HepG2 (cell line): Measurements from ENCODE around the gene TSSK6. TPM values are rescaled to one million over a fixed set of nuclear protein-coding genes. Genes with fewer than 3 reads are reported as not detected.

Experiments used
- E2F5 ChIP-seq: sonication (generic); formaldehyde crosslinking; conservative IDR thresholded peaks from 2 replicates; pipeline ENCODE4 v1.4.0; 2020; ENCODE audit warnings: missing genetic modification reagents
- FOSL1 ChIP-seq: sonication (generic); formaldehyde crosslinking; IDR thresholded peaks from 2 replicates; pipeline ENCODE4 v1.9.0; 2021; ENCODE audit warnings: missing genetic modification reagents, borderline replicate concordance
- KDM5A ChIP-seq: fragments of 200-600 bp; sonication (generic); IDR thresholded peaks from 2 replicates; pipeline ENCODE4 v1.7.0; 2018; ENCODE audit warnings: antibody characterized with exemption, mild to moderate bottlenecking, low read length, borderline replicate concordance
- NFIB ChIP-seq: sonication (generic); formaldehyde crosslinking; IDR thresholded peaks from 2 replicates; pipeline ENCODE4 v1.9.0; 2021; ENCODE audit warnings: missing genetic modification reagents, mild to moderate bottlenecking, borderline replicate concordance
- PCBP2 ChIP-seq: fragments of 200-400 bp; formaldehyde crosslinking; optimal IDR thresholded peaks from 2 replicates; pipeline ENCODE3; 2018; ENCODE audit warnings: low read length, low read depth; ENCODE audit not compliant: poor library complexity, severe bottlenecking
- RXRB ChIP-seq: IDR thresholded peaks from 2 replicates; pipeline ENCODE4 v1.6.1; 2016; ENCODE audit warnings: borderline replicate concordance, missing genetic modification reagents, missing compliant biosample characterization
- SOX5 ChIP-seq: IDR thresholded peaks from 2 replicates; pipeline ENCODE4 v1.6.1; 2016; ENCODE audit warnings: borderline replicate concordance
- TBP ChIP-seq: sonication (generic); formaldehyde crosslinking; IDR thresholded peaks from 2 replicates; pipeline ENCODE4 v1.5.0; 2020; ENCODE audit warnings: missing genetic modification reagents
- TFE3 ChIP-seq: IDR thresholded peaks from 2 replicates; pipeline ENCODE4 v1.6.1; 2016
- THRA ChIP-seq: sonication (generic); formaldehyde crosslinking; IDR thresholded peaks from 2 replicates; pipeline ENCODE4 v1.4.0; 2020; ENCODE audit warnings: missing genetic modification reagents, borderline replicate concordance
- ZBTB25 ChIP-seq: IDR thresholded peaks from 2 replicates; pipeline ENCODE4 v1.6.1; 2018; ENCODE audit warnings: missing genetic modification reagents
- ZNF12 ChIP-seq: sonication (generic); formaldehyde crosslinking; IDR thresholded peaks from 2 replicates; pipeline ENCODE4 v1.5.0; 2020; ENCODE audit warnings: missing genetic modification reagents
- ZNF124 ChIP-seq: sonication (generic); formaldehyde crosslinking; IDR thresholded peaks from 2 replicates; pipeline ENCODE4 v1.4.0; 2020; ENCODE audit warnings: missing genetic modification reagents
- ZNF263 ChIP-seq: sonication (generic); formaldehyde crosslinking; IDR thresholded peaks from 2 replicates; pipeline ENCODE4 v1.4.0; 2020; ENCODE audit warnings: missing genetic modification reagents
- ZNF333 ChIP-seq: sonication (generic); formaldehyde crosslinking; IDR thresholded peaks from 2 replicates; pipeline ENCODE4 v1.4.0; 2020; ENCODE audit warnings: mild to moderate bottlenecking, missing genetic modification reagents, borderline replicate concordance
- ZNF367 ChIP-seq: sonication (generic); formaldehyde crosslinking; IDR thresholded peaks from 2 replicates; pipeline ENCODE4 v1.4.0; 2020; ENCODE audit warnings: missing genetic modification reagents, borderline replicate concordance
- ZNF431 ChIP-seq: sonication (generic); formaldehyde crosslinking; IDR thresholded peaks from 2 replicates; pipeline ENCODE4 v1.9.0; 2022; ENCODE audit warnings: missing genetic modification reagents, low read depth, mild to moderate bottlenecking, borderline replicate concordance
- ZNF460 ChIP-seq: sonication (generic); formaldehyde crosslinking; IDR thresholded peaks from 2 replicates; pipeline ENCODE4 v1.5.1; 2020; ENCODE audit warnings: missing genetic modification reagents, mild to moderate bottlenecking, borderline replicate concordance
- ZNF562 ChIP-seq: sonication (generic); formaldehyde crosslinking; IDR thresholded peaks from 2 replicates; pipeline ENCODE4 v1.8.0; 2022; ENCODE audit warnings: missing genetic modification reagents, borderline replicate concordance
- ZNF784 ChIP-seq: sonication (generic); formaldehyde crosslinking; IDR thresholded peaks from 2 replicates; pipeline ENCODE4 v1.5.1; 2020; ENCODE audit warnings: missing genetic modification reagents, mild to moderate bottlenecking, borderline replicate concordance
- ZNF816 ChIP-seq: sonication (generic); formaldehyde crosslinking; IDR thresholded peaks from 2 replicates; pipeline ENCODE4 v1.8.0; 2022; ENCODE audit warnings: missing genetic modification reagents, mild to moderate bottlenecking, borderline replicate concordance
- ZNF839 ChIP-seq: sonication (generic); formaldehyde crosslinking; IDR thresholded peaks from 2 replicates; pipeline ENCODE4 v1.4.0; 2020; ENCODE audit warnings: missing genetic modification reagents, mild to moderate bottlenecking, borderline replicate concordance
- ZNF891 ChIP-seq: sonication (generic); formaldehyde crosslinking; IDR thresholded peaks from 2 replicates; pipeline ENCODE4 v1.5.0; 2020; ENCODE audit warnings: mild to moderate bottlenecking, missing genetic modification reagents
- polyA plus RNA-seq, 8 experiments: library from polyadenylated mRNA; depleted of rRNA in 3 of 8; stranded (reverse) in 7 of 8; unstranded in 1 of 8; fragments of >200 nt; fragmentation: Illumina TruSeq in 4 of 8; extraction: Trizol in 4 of 8; gene quantifications; 2 replicates each; pipeline versions ENCODE4 v1.2.1 to v1.2.3, GENCODE V29; 2011 to 2016; ENCODE audit warnings: low read depth in 4 of 8, missing spikeins in 1 of 8, mixed read lengths in 1 of 8; ENCODE audit not compliant: insufficient read depth in 1 of 8
- total RNA-seq, 5 experiments: library from RNA; depleted of rRNA; stranded (reverse); fragments of >200 nt; fragmentation: Illumina TruSeq; extraction: Trizol; gene quantifications; 2 replicates each; pipeline ENCODE4 v1.2.3, GENCODE V29; 2016; ENCODE audit warnings: low read depth in 1 of 5

Gene TSSK6
- total and polyA plus RNA-seq, 2 of the 13 experiments (the other 11 are each of a cell fraction or from before 2014, with no cell fraction given), result 0.71 to 1.2 TPM

- TF ChIP-seq RXRB (CRISPR knock-in tag), result peak; percentile 37; the same call in 1 of the 2 replicates
- peak; percentile 54 for TF ChIP-seq THRA (CRISPR knock-in tag)
- TF ChIP-seq ZNF263 (CRISPR knock-in tag), result peak; percentile 45; the same call in 1 of the 2 replicates
- TF ChIP-seq ZBTB25, result no peak
- 0 out of 2 replicates have a peak, but pooled peaks have one; percentile 19 for TF ChIP-seq FOSL1
- TF ChIP-seq ZNF367 (CRISPR knock-in tag), result no peak
- peak; percentile 80 for TF ChIP-seq ZNF333 (CRISPR knock-in tag)
- TF ChIP-seq KDM5A, result peak; percentile 86; the same call in 1 of the 2 replicates
- TF ChIP-seq SOX5, result 0 out of 2 replicates have a peak, but pooled peaks have one; percentile 24
- peak; percentile 46; the same call in 1 of the 2 replicates for TF ChIP-seq ZNF12 (CRISPR knock-in tag)
- no peak for TF ChIP-seq ZNF460 (CRISPR knock-in tag)
- peak; percentile 62; the same call in 1 of the 2 replicates for TF ChIP-seq ZNF124 (CRISPR knock-in tag)
- TF ChIP-seq ZNF816, result no peak
- TF ChIP-seq NFIB (CRISPR knock-in tag), result no peak
- TF ChIP-seq ZNF839 (CRISPR knock-in tag), result no peak
- TF ChIP-seq PCBP2, result no peak
- TF ChIP-seq TBP (CRISPR knock-in tag), result no peak
- TF ChIP-seq TFE3 (CRISPR knock-in tag), result peak; percentile 21; the same call in 1 of the 2 replicates
- TF ChIP-seq ZNF431 (CRISPR knock-in tag), result 0 out of 2 replicates have a peak, but pooled peaks have one; percentile 53
- peak; percentile 98 for TF ChIP-seq ZNF784
- peak; percentile 72 for TF ChIP-seq ZNF891 (CRISPR knock-in tag)
- peak; percentile 59; the same call in 1 of the 2 replicates for TF ChIP-seq E2F5 (CRISPR knock-in tag)
- TF ChIP-seq ZNF562, result no peak
These were observed 533 bp upstream of the TSSK6 start, which contains the start of gene NDUFA13 (continued) for GRCh38 chr19:19515642-19516519.
